KMS-11 (cell line): ENCODE results near the gene ATF1.
"Not testable (repeated sequence)": the region's sequence is repeated elsewhere in the genome, so short reads cannot be mapped to it uniquely, and the experiment has no call there.

Experiments used
- H2AFZ ChIP-seq: fragments of 200-600 bp; sonication (generic); 2 replicates; pipeline ENCODE4 v1.6.1; 2016; ENCODE audit warnings: antibody characterized with exemption, mixed run types, low read depth
- H3K27ac ChIP-seq: fragments of 200-600 bp; sonication (generic); 2 replicates; pipeline ENCODE4 v1.6.1; 2016; ENCODE audit warnings: mild to moderate bottlenecking, mixed run types
- H3K27me3 ChIP-seq: fragments of 200-600 bp; sonication (generic); 2 replicates; pipeline ENCODE4 v1.6.1; 2017; ENCODE audit warnings: mild to moderate bottlenecking, low read depth, mixed run types, moderate library complexity; ENCODE audit not compliant: insufficient read depth
- H3K36me3 ChIP-seq: fragments of 200-600 bp; sonication (generic); 2 replicates; pipeline ENCODE4 v1.6.1; 2017; ENCODE audit warnings: mild to moderate bottlenecking, mixed run types; ENCODE audit not compliant: insufficient read depth
- H3K4me1 ChIP-seq: fragments of 200-600 bp; sonication (generic); 2 replicates; pipeline ENCODE4 v1.6.1; 2016; ENCODE audit warnings: mild to moderate bottlenecking, low read depth, mixed run types; ENCODE audit not compliant: poor library complexity, severe bottlenecking
- H3K4me2 ChIP-seq: fragments of 200-600 bp; sonication (generic); 2 replicates; pipeline ENCODE4 v1.7.0; 2016; ENCODE audit warnings: mild to moderate bottlenecking, mixed run types
- H3K4me3 ChIP-seq: fragments of 200-600 bp; sonication (generic); IDR thresholded peaks from 2 replicates; pipeline ENCODE4 v1.6.1; 2017; ENCODE audit warnings: low read depth, low read length, mixed read lengths; ENCODE audit not compliant: insufficient read depth
- H3K79me2 ChIP-seq: fragments of 200-600 bp; sonication (generic); 2 replicates; pipeline ENCODE4 v1.6.1; 2016; ENCODE audit warnings: low read depth, mixed run types; ENCODE audit not compliant: insufficient read depth
- H3K9ac ChIP-seq: fragments of 200-600 bp; sonication (generic); 2 replicates; pipeline ENCODE4 v1.6.1; 2016; ENCODE audit warnings: mild to moderate bottlenecking, mixed run types
- H4K20me1 ChIP-seq: fragments of 200-600 bp; sonication (generic); 2 replicates; pipeline ENCODE4 v1.6.1; 2016; ENCODE audit warnings: mild to moderate bottlenecking, mixed run types; ENCODE audit not compliant: insufficient read depth
- CTCF ChIP-seq: fragments of 200-600 bp; sonication (generic); conservative IDR thresholded peaks from 2 replicates; pipeline ENCODE4 v1.6.1; 2017; ENCODE audit warnings: low read depth, mild to moderate bottlenecking, antibody characterized with exemption, low read length, moderate library complexity, mixed read lengths

The ATF1 gene

GRCh38 chr12:50828121-50828520 lies 64.2 kb downstream of the ATF1 start:
- Histone ChIP-seq H3K9ac (no peak overlapping the region), H3K4me2 (no peak overlapping the region), H2AFZ (no peak overlapping the region), H3K36me3 (no peaks in the 10 kb centered on the region), H3K27me3 (no peaks in the 10 kb centered on the region), H3K4me1 (peaks cover 13% of the 10 kb centered on the region), H3K27ac (no peak overlapping the region), H3K79me2 (no peaks in the 10 kb centered on the region), H3K4me3 (no peak overlapping the region), H4K20me1 (no peaks in the 10 kb centered on the region)
- TF ChIP-seq CTCF: no peak

- TF ChIP-seq CTCF: no peak
- Histone ChIP-seq H3K4me3 (no peak overlapping the region), H4K20me1 (no peaks in the 10 kb centered on the region), H3K27ac (no peak overlapping the region), H3K79me2 (no peaks in the 10 kb centered on the region), H3K4me1 (peaks cover 13% of the 10 kb centered on the region), H3K27me3 (no peaks in the 10 kb centered on the region), H2AFZ (no peak overlapping the region), H3K36me3 (no peaks in the 10 kb centered on the region), H3K9ac (no peak overlapping the region), H3K4me2 (no peak overlapping the region)
Measured at GRCh38 chr12:50828886-50829285, 65.0 kb downstream of the ATF1 start.

- H3K4me3 ChIP-seq, H3K9ac ChIP-seq, H4K20me1 ChIP-seq, H3K27me3 ChIP-seq, H3K27ac ChIP-seq, H3K79me2 ChIP-seq, H2AFZ ChIP-seq, H3K4me2 ChIP-seq, H3K4me1 ChIP-seq, H3K36me3 ChIP-seq: not testable (repeated sequence)
Measured at GRCh38 chr12:50833801-50834200, 69.9 kb downstream of the ATF1 start.

- no peak overlapping the region for H3K4me3 ChIP-seq
- H3K4me1 ChIP-seq: no peaks in the 10 kb centered on the region
- TF ChIP-seq CTCF: no peak
- no peaks in the 10 kb centered on the region for H4K20me1 ChIP-seq
- no peak overlapping the region for H2AFZ ChIP-seq
- no peaks in the 10 kb centered on the region for H3K36me3 ChIP-seq
- H3K79me2 ChIP-seq: no peaks in the 10 kb centered on the region
- H3K27ac ChIP-seq: no peak overlapping the region
- no peak overlapping the region for H3K4me2 ChIP-seq
- no peaks in the 10 kb centered on the region for H3K27me3 ChIP-seq
- H3K9ac ChIP-seq: no peak overlapping the region
Measured at GRCh38 chr12:50839042-50839441, 75.1 kb downstream of the ATF1 start.

- no peak overlapping the region for H3K4me3 ChIP-seq
Measured at GRCh38 chr12:50840809-50841487, 77.0 kb downstream of the ATF1 start.

More at GRCh38 chr12:50840809-50841487, 77.0 kb downstream of the ATF1 start:
- H3K9ac ChIP-seq: no peak overlapping the region
- H3K4me1 ChIP-seq: no peaks in the 10 kb centered on the region
- no peaks in the 10 kb centered on the region for H3K79me2 ChIP-seq
- H2AFZ ChIP-seq: no peak overlapping the region
- no peak overlapping the region for H3K4me2 ChIP-seq
- no peaks in the 10 kb centered on the region for H3K36me3 ChIP-seq
- no peaks in the 10 kb centered on the region for H4K20me1 ChIP-seq
- H3K27me3 ChIP-seq: no peaks in the 10 kb centered on the region
- no peak overlapping the region for H3K27ac ChIP-seq
- no peak for TF ChIP-seq CTCF
